CD4-positive, CD25-positive, alpha-beta regulatory T cell (primary cell): Measurements from ENCODE around the gene WWOX. TPM values are rescaled to one million over a fixed set of nuclear protein-coding genes. Genes with fewer than 3 reads are reported as not detected.
A peak's percentile ranks its signal among the peaks of the same experiment; 100 is the strongest.

Experiments used
- ATAC-seq, 2 donors: fragments of 150-1000 bp; cut with Tn5 transposase; one replicate each; pipeline ENCODE4 v1.10.0; 2021; ENCODE audit warnings: low read depth in 2 of 2, moderate number of reproducible peaks in 2 of 2, moderate library complexity in 1 of 2
- DNase-seq, 3 donors: peaks; one replicate each; pipeline versions ENCODE4 v3.0.0 to v3.0.0-alpha.2; 2012 to 2022; ENCODE audit warnings: mixed read lengths in 1 of 3
- H3K27ac ChIP-seq: one replicate; pipeline ENCODE4 v1.7.0; 2013; ENCODE audit warnings: mild to moderate bottlenecking, low read length; ENCODE audit not compliant: insufficient read depth, poor library complexity, severe bottlenecking
- H3K27me3 ChIP-seq: one replicate; pipeline ENCODE4 v1.7.0; 2013; ENCODE audit warnings: low read length; ENCODE audit not compliant: control insufficient read depth, insufficient read depth
- H3K36me3 ChIP-seq: one replicate; pipeline ENCODE4 v1.7.0; 2013; ENCODE audit warnings: mild to moderate bottlenecking, low read length, moderate library complexity; ENCODE audit not compliant: control insufficient read depth, insufficient read depth
- H3K4me1 ChIP-seq: 2 replicates; pipeline ENCODE4 v1.7.0; 2013; ENCODE audit warnings: mild to moderate bottlenecking, low read length; ENCODE audit not compliant: insufficient read depth, control insufficient read depth, poor library complexity, severe bottlenecking
- H3K4me3 ChIP-seq: one replicate; pipeline ENCODE4 v1.7.0; 2013; ENCODE audit warnings: low read depth, mild to moderate bottlenecking, low read length, moderate library complexity
- H3K9me3 ChIP-seq, 2 experiments: 1 replicate in 1 of 2; 2 replicates in 1 of 2; pipeline ENCODE4 v1.7.0; 2013; ENCODE audit warnings: low read length in 2 of 2, mild to moderate bottlenecking in 1 of 2, moderate library complexity in 1 of 2; ENCODE audit not compliant: control insufficient read depth in 2 of 2
- H3K27ac Mint-ChIP-seq, 3 donors: one replicate each; pipeline ENCODE4 v1.8.0; 2020 to 2022; ENCODE audit warnings: mild to moderate bottlenecking in 3 of 3, mixed read lengths in 3 of 3, moderate library complexity in 2 of 3
- H3K27me3 Mint-ChIP-seq: one replicate; pipeline ENCODE4 v1.8.0; 2022; ENCODE audit warnings: mild to moderate bottlenecking, mixed read lengths
- H3K36me3 Mint-ChIP-seq: one replicate; pipeline ENCODE4 v1.8.0; 2020; ENCODE audit warnings: mixed read lengths
- H3K4me1 Mint-ChIP-seq, 4 donors: one replicate each; pipeline ENCODE4 v1.8.0; 2020 to 2022; ENCODE audit warnings: mixed read lengths in 4 of 4, mild to moderate bottlenecking in 1 of 4
- H3K4me3 Mint-ChIP-seq, 4 donors: one replicate each; pipeline ENCODE4 v1.8.0; 2020 to 2022; ENCODE audit warnings: mild to moderate bottlenecking in 4 of 4, mixed read lengths in 4 of 4, moderate library complexity in 3 of 4
- H3K9me3 Mint-ChIP-seq, 7 donors: one replicate each; pipeline ENCODE4 v1.8.0; 2020 to 2022; ENCODE audit warnings: mixed read lengths in 7 of 7, mild to moderate bottlenecking in 3 of 7, moderate library complexity in 2 of 7
- polyA plus RNA-seq, 4 donors: library from polyadenylated mRNA; unstranded; fragments of 300-500 nt; fragmentation: Illumina TruSeq; gene quantifications; one replicate each; pipeline ENCODE4 v1.2.3, GENCODE V29; 2021
- total RNA-seq: library from RNA; stranded (reverse); gene quantifications from one replicate; pipeline ENCODE4 v1.2.3, GENCODE V29; 2022

Gene WWOX
- total and polyA plus RNA-seq, 5 donors from 2014 or later = 10.3 to 18.6 (median 12.8) TPM

DNA sequence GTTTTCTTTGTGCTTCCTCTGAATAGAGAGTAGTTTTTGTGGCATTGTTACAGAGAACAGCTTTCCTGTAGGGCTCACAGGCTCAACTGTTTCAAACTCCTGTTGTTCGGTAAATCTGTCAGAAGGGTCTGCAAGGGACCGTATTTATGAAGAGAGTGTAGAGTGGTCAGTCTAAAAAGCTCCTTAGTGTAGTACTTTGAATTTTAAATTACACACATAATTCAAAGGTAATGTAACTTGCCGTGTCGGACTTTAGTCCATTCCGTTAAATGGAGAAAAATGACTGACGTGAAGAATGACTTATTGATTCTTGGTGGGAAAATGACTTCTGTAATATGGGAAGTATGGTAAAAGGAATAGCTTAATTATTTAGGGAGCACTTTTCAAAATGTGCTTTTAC is 190.9 kb downstream of the WWOX start:
- H3K27ac ChIP-seq = no peak overlapping the region
- no peak for ATAC-seq
- H3K4me1 Mint-ChIP-seq = peaks cover 0 to 5% (median 0%) of the 10 kb centered on the region in 4 donors
- no peak overlapping the region for H3K4me3 Mint-ChIP-seq
- no peak for DNase-seq
- peaks cover 4% of the 10 kb centered on the region for H3K36me3 Mint-ChIP-seq
- H3K9me3 ChIP-seq = no peaks in the 10 kb centered on the region
- H3K27me3 Mint-ChIP-seq = no peaks in the 10 kb centered on the region
- H3K36me3 ChIP-seq = no peaks in the 10 kb centered on the region
- H3K4me3 ChIP-seq = no peak overlapping the region
- no peaks in the 10 kb centered on the region for H3K4me1 ChIP-seq
- H3K9me3 Mint-ChIP-seq = peaks cover 0 to 2% (median 0%) of the 10 kb centered on the region in 7 donors
- H3K27ac Mint-ChIP-seq = no peak overlapping the region
- no peaks in the 10 kb centered on the region for H3K27me3 ChIP-seq

DNA sequence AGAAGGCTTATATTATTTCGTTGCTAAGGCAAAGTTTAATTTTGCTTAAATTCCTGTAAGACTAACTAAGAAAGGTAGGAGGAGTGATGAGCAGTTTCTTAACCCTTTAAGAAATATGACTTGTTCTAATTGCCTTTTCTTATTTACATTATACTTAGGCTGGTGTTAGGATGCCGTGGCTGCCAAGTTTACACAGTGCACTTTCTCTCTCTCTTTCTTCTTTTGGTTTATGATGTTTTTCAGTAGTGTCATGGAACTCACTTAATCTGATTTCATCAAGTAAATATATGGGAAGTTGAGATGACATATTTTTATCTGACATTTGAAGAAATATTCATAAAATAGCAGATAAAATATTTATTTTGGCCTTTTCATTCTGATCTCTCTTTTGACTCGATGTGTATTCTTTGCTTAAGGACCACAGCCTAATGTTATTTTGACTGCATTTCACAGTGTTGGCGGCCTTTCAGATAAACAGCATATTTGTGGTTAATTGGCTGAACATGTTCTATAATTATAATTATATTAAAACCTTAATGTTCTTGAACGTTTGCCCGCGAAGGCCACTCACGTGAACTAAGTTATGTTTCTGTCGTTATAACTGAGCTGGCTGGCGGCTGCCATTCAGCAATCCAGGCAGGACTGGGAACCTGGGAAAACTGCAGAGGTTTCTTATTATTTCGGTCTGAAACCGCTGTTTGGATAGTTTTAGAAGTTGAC is 191.6 kb downstream of the WWOX start:
- H3K4me3 Mint-ChIP-seq = no peak overlapping the region
- ATAC-seq = no peak
- Histone ChIP-seq H3K36me3 (no peaks in the 10 kb centered on the region), H3K27ac (no peak overlapping the region), H3K4me3 (no peak overlapping the region), H3K27me3 (no peaks in the 10 kb centered on the region), H3K4me1 (no peaks in the 10 kb centered on the region), H3K9me3 (no peaks in the 10 kb centered on the region)
- H3K36me3 Mint-ChIP-seq = peaks cover 4% of the 10 kb centered on the region
- no peak overlapping the region for H3K27ac Mint-ChIP-seq
- peaks cover 0 to 5% (median 0%) of the 10 kb centered on the region in 4 donors for H3K4me1 Mint-ChIP-seq
- H3K27me3 Mint-ChIP-seq = no peaks in the 10 kb centered on the region
- H3K9me3 Mint-ChIP-seq = peaks cover 0 to 2% (median 0%) of the 10 kb centered on the region in 7 donors
- no peak for DNase-seq

DNA sequence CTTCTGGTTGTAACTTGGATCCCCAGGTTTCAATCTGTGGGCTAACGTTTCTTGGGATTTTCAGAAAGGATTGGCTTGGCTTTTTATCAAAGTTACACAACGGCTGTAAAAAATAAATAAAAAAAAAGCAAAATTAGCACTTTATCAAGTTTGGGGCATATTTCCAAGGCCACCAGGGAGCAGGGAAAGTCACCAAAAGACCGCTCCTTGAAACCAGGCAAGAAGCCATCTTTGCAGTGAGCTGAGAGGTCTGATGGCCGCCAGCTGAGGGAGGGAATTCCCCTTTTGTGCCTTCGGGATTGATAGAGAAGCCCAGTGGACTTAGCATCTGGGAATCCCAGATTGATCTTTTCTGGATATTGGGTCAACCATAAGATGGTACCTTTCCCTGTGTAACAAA is 192.2 kb downstream of the WWOX start:
- H3K4me3 Mint-ChIP-seq = no peak overlapping the region

DNA sequence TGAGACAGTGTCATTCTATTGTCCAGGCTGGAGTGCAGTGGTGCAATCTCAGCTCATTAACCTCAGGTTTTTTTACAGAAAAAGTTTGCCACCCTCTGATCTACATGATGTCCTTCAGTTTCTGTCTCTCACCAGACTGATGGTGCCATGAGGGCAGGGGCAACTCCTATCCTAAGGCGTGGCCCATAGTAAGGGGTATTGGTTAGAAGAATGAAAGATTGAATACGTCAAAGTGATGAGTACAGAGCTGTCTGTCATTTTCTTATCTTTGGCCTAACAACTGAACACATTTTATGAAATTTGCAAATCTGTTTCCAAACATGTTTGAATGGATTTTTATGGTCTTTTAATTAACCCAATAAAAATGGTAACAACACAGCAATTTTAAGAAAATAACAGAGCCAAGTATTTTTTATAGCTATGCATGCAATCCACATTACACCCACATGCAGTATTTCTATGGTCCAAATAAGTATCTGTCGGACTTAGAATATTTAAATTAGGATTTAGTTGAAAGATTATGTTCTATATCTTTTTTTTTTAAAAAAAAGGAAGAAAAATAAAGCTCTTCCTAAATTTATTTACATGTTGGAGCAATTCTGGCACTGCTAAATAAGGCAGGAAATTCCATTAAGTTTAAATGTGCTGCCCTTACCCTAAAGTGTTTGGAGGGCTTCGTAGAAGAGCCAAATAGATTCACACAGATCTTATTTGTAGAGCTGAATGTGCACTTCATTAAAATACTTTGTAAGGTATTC is 192.8 kb downstream of the WWOX start:
- H3K27ac Mint-ChIP-seq = no peak overlapping the region
- no peaks in the 10 kb centered on the region for H3K27me3 Mint-ChIP-seq
- Histone ChIP-seq H3K27ac (no peak overlapping the region), H3K27me3 (no peaks in the 10 kb centered on the region), H3K4me1 (no peaks in the 10 kb centered on the region), H3K36me3 (no peaks in the 10 kb centered on the region), H3K9me3 (no peaks in the 10 kb centered on the region), H3K4me3 (no peak overlapping the region)
- ATAC-seq (no peak), DNase-seq (no peak)
- H3K4me3 Mint-ChIP-seq = no peak overlapping the region
- peaks cover 0 to 3% (median 0%) of the 10 kb centered on the region in 7 donors for H3K9me3 Mint-ChIP-seq
- peaks cover 0 to 5% (median 0%) of the 10 kb centered on the region in 4 donors for H3K4me1 Mint-ChIP-seq
- H3K36me3 Mint-ChIP-seq = peaks cover 4% of the 10 kb centered on the region

More for the DNA sequence above, 192.2 kb downstream of the WWOX start:
- no peak overlapping the region for H3K27ac Mint-ChIP-seq
- no peak for DNase-seq
- Histone ChIP-seq H3K4me3 (no peak overlapping the region), H3K4me1 (no peaks in the 10 kb centered on the region), H3K36me3 (no peaks in the 10 kb centered on the region), H3K9me3 (no peaks in the 10 kb centered on the region), H3K27ac (no peak overlapping the region), H3K27me3 (no peaks in the 10 kb centered on the region)
- H3K27me3 Mint-ChIP-seq = no peaks in the 10 kb centered on the region
- ATAC-seq = no peak
- H3K9me3 Mint-ChIP-seq = peaks cover 0 to 2% (median 0%) of the 10 kb centered on the region in 7 donors
- H3K4me1 Mint-ChIP-seq = peaks cover 0 to 5% (median 0%) of the 10 kb centered on the region in 4 donors
- H3K36me3 Mint-ChIP-seq = peaks cover 4% of the 10 kb centered on the region

DNA sequence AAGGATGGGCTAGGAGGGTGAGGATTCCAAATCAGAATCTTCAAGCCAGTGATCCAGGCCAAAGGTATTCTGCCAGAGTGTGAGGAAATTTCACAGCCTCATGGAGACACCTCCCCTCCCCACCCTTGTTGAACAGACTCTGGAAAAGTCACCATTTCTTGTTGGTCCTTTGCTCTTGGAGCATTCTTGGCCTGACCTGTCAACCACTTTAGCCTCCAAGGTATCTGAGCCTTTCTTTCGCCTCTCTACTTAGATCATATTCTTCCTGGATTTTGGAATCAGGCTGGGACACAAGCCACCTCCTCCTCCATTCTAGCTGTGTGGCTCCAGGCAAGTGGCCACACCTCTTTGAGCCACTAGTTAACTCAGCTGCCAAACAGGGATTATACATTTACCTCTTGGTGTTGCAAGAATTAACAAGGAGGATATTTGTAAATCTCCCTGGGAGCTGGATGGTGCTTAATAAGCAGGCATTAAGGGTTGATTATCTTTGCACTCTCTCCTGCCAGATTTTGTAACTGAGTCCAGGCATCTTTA is 193.5 kb downstream of the WWOX start:
- Mint-ChIP-seq H3K4me3 (no peak overlapping the region), H3K36me3 (peaks cover 4% of the 10 kb centered on the region)

DNA sequence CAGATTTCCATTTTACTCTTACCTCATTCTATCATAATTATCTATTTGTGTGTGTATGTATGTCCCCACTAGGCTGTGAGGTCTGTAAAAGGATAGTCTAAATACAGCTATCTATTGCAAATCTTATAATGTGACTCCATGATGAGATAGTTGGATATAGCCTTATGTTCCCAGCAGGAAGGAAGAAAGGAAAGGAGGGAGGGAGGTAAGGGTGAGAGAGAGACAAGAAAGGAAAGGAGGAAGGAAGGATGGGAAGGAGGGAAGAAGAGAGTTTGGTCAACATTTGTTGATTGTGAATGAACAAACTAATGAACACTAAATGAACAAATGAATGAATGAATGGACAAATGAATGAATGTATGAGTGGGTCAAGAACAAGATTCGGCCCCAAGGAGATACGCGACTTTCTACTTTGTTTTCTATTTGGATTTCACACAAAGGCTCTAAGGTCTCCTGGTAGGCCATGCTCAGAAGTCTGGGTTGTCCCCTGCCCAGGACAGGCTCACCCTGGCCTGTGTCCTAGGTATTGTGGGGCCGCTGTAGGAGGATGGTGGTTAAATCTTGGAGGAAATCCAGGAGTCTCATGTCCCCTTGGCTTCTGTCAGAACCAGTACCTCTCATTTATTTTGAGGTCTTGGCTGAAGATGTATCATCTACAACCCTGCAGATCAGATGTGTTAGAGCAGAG is 195.2 kb downstream of the WWOX start:
- H3K27ac Mint-ChIP-seq = peak overlapping the region in 1 of 3 donors; percentile 3
- Histone ChIP-seq H3K36me3 (no peaks in the 10 kb centered on the region), H3K27me3 (no peaks in the 10 kb centered on the region), H3K4me1 (no peaks in the 10 kb centered on the region), H3K4me3 (no peak overlapping the region), H3K9me3 (no peaks in the 10 kb centered on the region), H3K27ac (no peak overlapping the region)
- no peak for ATAC-seq
- DNase-seq = no peak
- no peak overlapping the region for H3K4me3 Mint-ChIP-seq
- peaks cover 4% of the 10 kb centered on the region for H3K36me3 Mint-ChIP-seq
- peaks cover 0 to 5% (median 0%) of the 10 kb centered on the region in 4 donors for H3K4me1 Mint-ChIP-seq
- no peaks in the 10 kb centered on the region for H3K27me3 Mint-ChIP-seq
- H3K9me3 Mint-ChIP-seq = peaks cover 0 to 4% (median 0%) of the 10 kb centered on the region in 7 donors

More for the DNA sequence above, 193.5 kb downstream of the WWOX start:
- ATAC-seq (no peak), DNase-seq (no peak)
- peaks cover 0 to 5% (median 0%) of the 10 kb centered on the region in 4 donors for H3K4me1 Mint-ChIP-seq
- no peak overlapping the region for H3K27ac Mint-ChIP-seq
- peaks cover 0 to 3% (median 0%) of the 10 kb centered on the region in 7 donors for H3K9me3 Mint-ChIP-seq
- H3K27me3 Mint-ChIP-seq = no peaks in the 10 kb centered on the region
- Histone ChIP-seq H3K4me3 (no peak overlapping the region), H3K9me3 (no peaks in the 10 kb centered on the region), H3K27me3 (no peaks in the 10 kb centered on the region), H3K36me3 (no peaks in the 10 kb centered on the region), H3K4me1 (no peaks in the 10 kb centered on the region), H3K27ac (no peak overlapping the region)

DNA sequence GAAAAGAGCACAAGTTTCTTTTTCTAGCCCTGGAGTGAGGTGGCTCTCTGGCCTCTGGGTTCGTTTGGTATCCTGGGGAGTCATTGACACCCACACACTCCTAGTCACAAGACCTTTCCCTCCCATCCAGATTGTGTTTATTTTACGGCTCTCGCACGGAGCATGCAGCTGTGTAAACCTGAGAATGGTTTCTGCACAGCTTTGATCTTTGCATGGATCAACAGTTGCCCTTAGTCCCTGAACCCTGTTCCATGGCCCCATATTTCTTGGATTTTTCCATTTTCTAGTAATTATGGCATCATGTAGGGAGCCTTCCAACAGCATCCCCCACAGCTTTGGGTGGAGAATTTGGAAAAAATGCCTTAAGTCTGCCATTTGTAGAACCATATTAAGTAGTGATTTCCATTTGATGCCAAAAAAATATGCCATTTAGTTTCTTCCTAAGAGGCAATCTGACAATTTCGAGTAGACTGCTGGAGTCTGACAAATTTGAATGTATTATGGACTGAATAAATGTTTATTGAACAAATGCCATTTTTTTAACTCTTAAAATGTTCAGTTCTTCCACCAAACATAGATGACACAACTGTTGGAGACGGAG is 197.7 kb downstream of the WWOX start:
- Histone ChIP-seq H3K27me3 (no peaks in the 10 kb centered on the region), H3K9me3 (no peaks in the 10 kb centered on the region), H3K4me3 (no peak overlapping the region), H3K4me1 (no peaks in the 10 kb centered on the region), H3K36me3 (no peaks in the 10 kb centered on the region), H3K27ac (no peak overlapping the region)
- no peak overlapping the region for H3K4me3 Mint-ChIP-seq
- no peaks in the 10 kb centered on the region for H3K27me3 Mint-ChIP-seq
- H3K9me3 Mint-ChIP-seq = peaks cover 0 to 4% (median 0%) of the 10 kb centered on the region in 7 donors
- peaks cover 4% of the 10 kb centered on the region for H3K36me3 Mint-ChIP-seq
- no peak for ATAC-seq
- peaks cover 0 to 5% (median 0%) of the 10 kb centered on the region in 4 donors for H3K4me1 Mint-ChIP-seq
- no peak overlapping the region for H3K27ac Mint-ChIP-seq
- DNase-seq = no peak
